ENCODE results near the gene OPRL1. TPM values are rescaled to one million over a fixed set of nuclear protein-coding genes. Genes with fewer than 3 reads are reported as not detected.
"Not testable (repeated sequence)": the region's sequence is repeated elsewhere in the genome, so short reads cannot be mapped to it uniquely, and the experiment has no call there.

OPRL1 gene
- total RNA-seq, 2 experiments from 2014 or later = 0.61 to 0.63 TPM

- Mint-ChIP-seq H3K36me3 (ENCODE audit: low read depth) (no peaks in the 10 kb centered on the region), H3K4me3 (no peak overlapping the region), H3K4me1 (ENCODE audit: low read depth) (peaks cover 9% of the 10 kb centered on the region), H3K9me3 (no peaks in the 10 kb centered on the region), H3K27me3 (peaks cover 7% of the 10 kb centered on the region), H3K27ac (no peak overlapping the region)
- ChIA-PET CTCF (interaction anchor here (1.1 to 4.2 kb wide), 7 partner anchors 12 to 145 kb away, joined by 3 to 61 read pairs (median 8); partner anchors contain the start of genes C20orf204 and LKAAEAR1), POLR2A (interaction anchor here (1.2 to 1.6 kb wide), 3 partner anchors 17 to 137 kb away, joined by 3 to 4 read pairs (median 3); partner anchors contain the start of gene LKAAEAR1)
- TF ChIP-seq CTCF (IDR thresholded peaks at IDR 0.05) = no peak
- no peak for ATAC-seq
- DNase-seq = no peak
- intact Hi-C loops (cut with micrococcal nuclease) = no loop called here
These were observed 39.4 kb downstream of the OPRL1 start for GRCh38 chr20:64119301-64119680.

GRCh38 chr20:64119681-64120341 lies 39.9 kb downstream of the OPRL1 start:
- Mint-ChIP-seq H3K4me1 (ENCODE audit: low read depth) (peaks cover 9% of the 10 kb centered on the region), H3K27me3 (peaks cover 7% of the 10 kb centered on the region), H3K4me3 (peak overlapping the region; percentile 51), H3K27ac (peak overlapping the region; percentile 80), H3K36me3 (ENCODE audit: low read depth) (no peaks in the 10 kb centered on the region), H3K9me3 (no peaks in the 10 kb centered on the region)
- ChIA-PET POLR2A (interaction anchor here (0.8 to 1.6 kb wide), 4 partner anchors 17 to 136 kb away, joined by 3 to 4 read pairs (median 3); partner anchors contain the start of gene LKAAEAR1), CTCF (interaction anchor here (0.6 to 4.2 kb wide), 24 partner anchors 9 to 623 kb away, joined by 3 to 61 read pairs (median 4); partner anchors contain the start of genes C20orf204, LKAAEAR1, NPBWR2 and OPRL1)
- intact Hi-C loops (cut with micrococcal nuclease) = loop anchor here (5.0 kb wide), 1 partner anchor 38 kb away; the partner anchor contains the start of genes LKAAEAR1 and OPRL1
- TF ChIP-seq CTCF (IDR thresholded peaks at IDR 0.05) = no peak
- DNase-seq = peak; percentile 15
- peak; percentile 17 for ATAC-seq

- ChIA-PET POLR2A (no interaction called here), CTCF (interaction anchor here (1.0 to 4.2 kb wide), 11 partner anchors 9 to 336 kb away, joined by 3 to 61 read pairs (median 6); partner anchors contain the start of genes LKAAEAR1, OPRL1 and RGS19)
- no peak for ATAC-seq
- Mint-ChIP-seq H3K4me3 (no peak overlapping the region), H3K9me3 (no peaks in the 10 kb centered on the region), H3K4me1 (ENCODE audit: low read depth) (peaks cover 9% of the 10 kb centered on the region), H3K27ac (no peak overlapping the region), H3K27me3 (peaks cover 7% of the 10 kb centered on the region), H3K36me3 (ENCODE audit: low read depth) (no peaks in the 10 kb centered on the region)
- intact Hi-C loops (cut with micrococcal nuclease) = loop anchor here (5.0 kb wide), 1 partner anchor 39 kb away; the partner anchor contains the start of genes LKAAEAR1 and OPRL1
- no peak for DNase-seq
- no peak for TF ChIP-seq CTCF (IDR thresholded peaks at IDR 0.05)
These were observed 41.7 kb downstream of the OPRL1 start for GRCh38 chr20:64121586-64121985.

GRCh38 chr20:64122927-64123326 lies 43.0 kb downstream of the OPRL1 start:
- POLR2A ChIA-PET; ATAC-seq; H3K4me3 Mint-ChIP-seq; H3K27ac Mint-ChIP-seq; H3K9me3 Mint-ChIP-seq; H3K4me1 Mint-ChIP-seq (ENCODE audit: low read depth); H3K27me3 Mint-ChIP-seq; DNase-seq; H3K36me3 Mint-ChIP-seq (ENCODE audit: low read depth): not testable (repeated sequence)
- CTCF ChIA-PET = interaction anchor here (1.0 to 4.2 kb wide), 4 partner anchors 22 to 84 kb away, joined by 3 to 61 read pairs (median 18); partner anchors contain the start of genes LKAAEAR1 and RGS19
- intact Hi-C loops (cut with micrococcal nuclease) = loop anchor here (5.0 kb wide), 1 partner anchor 41 kb away; the partner anchor contains the start of genes LKAAEAR1 and OPRL1

GRCh38 chr20:64123517-64123916 lies 43.6 kb downstream of the OPRL1 start:
- ATAC-seq; H3K9me3 Mint-ChIP-seq; H3K27ac Mint-ChIP-seq; H3K4me3 Mint-ChIP-seq; H3K36me3 Mint-ChIP-seq (ENCODE audit: low read depth); H3K27me3 Mint-ChIP-seq; DNase-seq; CTCF ChIA-PET; H3K4me1 Mint-ChIP-seq (ENCODE audit: low read depth); POLR2A ChIA-PET: not testable (repeated sequence)
- intact Hi-C loops (cut with micrococcal nuclease) = loop anchor here (5.0 kb wide), 1 partner anchor 41 kb away; the partner anchor contains the start of genes LKAAEAR1 and OPRL1
